Stimulated activated CD8-positive, alpha-beta memory T cell treated with anti-CD3 and anti-CD28 coated beads, Interleukin-12 subunit alpha, Interleukin-12 subunit beta, amount 100 ng/mL, for 1 hour (primary cell): ENCODE data around the gene CST4.
"Not testable (repeated sequence)": the region's sequence is repeated elsewhere in the genome, so short reads cannot be mapped to it uniquely, and the experiment has no call there.

Source experiments
- DNase-seq: peaks from one replicate; pipeline ENCODE4 v3.0.0-alpha.2; 2020; ENCODE audit warnings: low read depth

Gene CST4

GRCh38 chr20:23640671-23641667 is 47.9 kb downstream of the CST4 start:
- DNase-seq: no peak

GRCh38 chr20:23640018-23640601 is 48.7 kb downstream of the CST4 start:
- DNase-seq: no peak

GRCh38 chr20:23639490-23639958 is 49.3 kb downstream of the CST4 start:
- no peak for DNase-seq

- DNase-seq: no peak
These were observed 50.5 kb downstream of the CST4 start for GRCh38 chr20:23638309-23638708.

- DNase-seq: no peak
These were observed 51.3 kb downstream of the CST4 start, which contains the start of gene CST3 for GRCh38 chr20:23637282-23638221. TSS of gene CST3 (minus strand) at chr20:23637955. CDS start at chr20:23637862, 93 bp downstream.

GRCh38 chr20:23636908-23637281 is 51.9 kb downstream of the CST4 start:
- DNase-seq: no peak

GRCh38 chr20:23636182-23636907 is 52.5 kb downstream of the CST4 start:
- no peak for DNase-seq

- not testable (repeated sequence) for DNase-seq
These were observed 53.1 kb downstream of the CST4 start for GRCh38 chr20:23635768-23636090.
